ENCODE data around the gene GNG7. TPM values are rescaled to one million over a fixed set of nuclear protein-coding genes. Genes with fewer than 3 reads are reported as not detected.
A peak's percentile ranks its signal among the peaks of the same experiment; 100 is the strongest.
"Not testable (repeated sequence)": the region's sequence is repeated elsewhere in the genome, so short reads cannot be mapped to it uniquely, and the experiment has no call there.

GNG7 gene
- total RNA-seq, 4 donors from 2014 or later = 0.57 to 3.8 (median 1.6) TPM

DNA sequence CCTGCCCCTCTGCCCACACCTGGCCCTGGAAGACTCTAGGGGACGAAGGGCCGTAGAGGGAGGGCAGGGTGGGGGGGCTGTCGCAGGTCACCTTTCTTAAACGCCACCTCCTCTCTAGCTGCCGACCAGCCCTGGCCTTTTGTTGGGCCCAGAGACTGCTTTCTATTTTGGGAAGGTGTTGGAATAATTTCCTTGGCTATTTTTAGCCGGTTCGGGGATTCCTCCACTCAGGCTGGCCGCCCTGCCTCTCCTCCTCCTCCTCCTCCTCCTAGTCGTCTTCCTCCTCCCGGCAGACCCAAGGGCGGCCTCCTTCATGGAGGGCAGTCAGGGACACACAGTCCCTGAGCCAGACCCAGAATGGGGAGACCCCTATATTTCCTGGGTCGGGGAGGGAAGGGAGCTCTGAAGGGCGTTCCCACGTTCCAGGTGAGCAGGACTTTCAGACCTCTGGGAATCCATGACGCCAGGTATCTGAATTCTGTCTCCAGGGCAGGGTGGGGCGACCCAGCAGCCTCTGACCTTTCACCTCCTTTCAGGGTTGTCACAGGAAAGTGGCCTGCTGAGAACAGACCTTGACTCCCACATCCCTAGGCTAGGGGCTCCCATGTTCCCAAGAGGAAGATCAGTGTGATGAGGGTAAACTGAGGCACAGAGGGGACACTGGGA, 206.7 kb downstream of the GNG7 start:
- peak overlapping the region; percentile 77 to 90 (median 86) for H3K27ac ChIP-seq
- H3K4me1 ChIP-seq = peaks cover 24 to 63% (median 33%) of the 10 kb centered on the region in 3 donors
- TF ChIP-seq CTCF (IDR thresholded peaks at IDR 0.05) (no peak), POLR2A (IDR thresholded peaks at IDR 0.05) (no peak)
- H3K4me3 ChIP-seq = peak overlapping the region; percentile 34 to 70 (median 52)
- H3K36me3 ChIP-seq = no peaks in the 10 kb centered on the region
- peaks cover 0 to 2% (median 0%) of the 10 kb centered on the region in 4 donors for H3K27me3 ChIP-seq
- intact Hi-C loops (cut with DNase I) = no loop called here
- no peaks in the 10 kb centered on the region for H3K9me3 ChIP-seq
- no peak for DNase-seq
- 13 to 17% methylated on average over 10 to 14 of the region's 16 CpGs for WGBS, 2 donors

DNA sequence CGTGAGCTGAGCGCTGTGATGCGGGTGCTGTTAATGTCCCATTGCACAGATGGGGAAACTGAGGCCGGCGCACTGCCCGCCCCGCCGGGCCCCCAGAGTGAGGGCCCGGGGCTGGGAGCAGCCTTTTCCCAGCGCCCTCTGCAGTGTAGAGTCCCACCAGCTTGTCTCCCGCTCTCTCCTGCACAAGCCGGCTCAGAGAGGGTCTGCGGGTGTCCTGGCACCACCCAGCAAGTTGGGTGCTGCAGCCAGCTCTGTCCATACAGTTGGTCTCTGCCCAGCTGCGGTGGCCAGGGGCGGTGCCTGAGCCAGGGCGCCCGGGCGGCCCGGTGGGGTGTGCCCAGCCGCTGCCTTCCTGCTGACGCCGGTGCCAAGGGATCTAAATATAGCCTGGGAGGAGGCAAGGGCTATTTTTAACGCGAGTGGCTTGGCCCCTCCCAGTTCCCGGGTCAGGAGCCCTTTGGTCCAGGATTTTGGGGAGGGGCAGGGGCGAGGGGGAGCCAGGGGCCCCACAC, 207.3 kb downstream of the GNG7 start:
- no peak for DNase-seq
- intact Hi-C loops (cut with DNase I) = no loop called here
- WGBS, 2 donors = 0% methylated on average over 7 of the region's 26 CpGs; no CpG with 5 or more reads in 1 of the 2 donors

GRCh38 chr19:2494447-2495129, 207.9 kb downstream of the GNG7 start:
- Histone ChIP-seq H3K4me3 (peak overlapping the region; percentile 34 to 70 (median 52)), H3K9me3 (no peaks in the 10 kb centered on the region), H3K36me3 (no peaks in the 10 kb centered on the region), H3K4me1 (peaks cover 33 to 72% (median 42%) of the 10 kb centered on the region in 3 donors), H3K27ac (peak overlapping the region; percentile 77 to 90 (median 86)), H3K27me3 (peaks cover 0 to 4% (median 0%) of the 10 kb centered on the region in 4 donors)
- no peak for TF ChIP-seq CTCF (IDR thresholded peaks at IDR 0.05)
- TF ChIP-seq POLR2A (IDR thresholded peaks at IDR 0.05) = peak in 2 of 4 donors; percentile 39 to 51
- no peak for DNase-seq
- intact Hi-C loops (cut with DNase I) = loop anchor here (5.0 kb wide), 1 partner anchor 43 kb away; no protein-coding TSS in a partner anchor
- whole genome bisulfite sequencing, 2 donors = 12 to 22% methylated on average over 7 to 14 of the region's 72 CpGs

More for the DNA sequence above, 207.3 kb downstream of the GNG7 start:
- Histone ChIP-seq H3K4me3 (peak overlapping the region; percentile 34 to 70 (median 52)), H3K4me1 (peaks cover 30 to 66% (median 36%) of the 10 kb centered on the region in 3 donors), H3K27me3 (no peaks in the 10 kb centered on the region), H3K27ac (peak overlapping the region; percentile 77 to 90 (median 86)), H3K9me3 (no peaks in the 10 kb centered on the region), H3K36me3 (no peaks in the 10 kb centered on the region)
- TF ChIP-seq CTCF (IDR thresholded peaks at IDR 0.05) = no peak
- no peak for TF ChIP-seq POLR2A (IDR thresholded peaks at IDR 0.05)

DNA sequence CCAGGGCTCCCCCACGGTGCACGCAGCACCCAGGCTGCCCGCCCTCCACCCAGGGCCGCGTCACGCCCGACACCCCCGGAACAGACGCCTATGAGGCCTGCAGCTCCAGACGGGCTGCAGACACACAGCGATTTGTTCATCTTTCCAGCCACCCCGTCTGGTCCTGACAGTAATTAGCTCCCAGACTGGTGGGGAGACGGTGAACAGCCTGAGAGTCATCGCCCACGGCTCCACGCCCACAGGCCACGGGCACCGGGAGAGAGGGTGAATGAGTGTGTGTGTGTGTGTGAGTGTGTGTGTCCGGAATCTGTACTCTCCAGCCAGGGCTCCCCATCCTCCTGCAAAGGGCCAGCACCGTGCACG, 208.4 kb downstream of the GNG7 start:
- peak overlapping the region; percentile 77 to 90 (median 86) for H3K27ac ChIP-seq
- peaks cover 0 to 9% (median 0%) of the 10 kb centered on the region in 4 donors for H3K27me3 ChIP-seq
- H3K4me3 ChIP-seq = peak overlapping the region in 3 of 4 donors; percentile 47 to 70 (median 58)
- DNase-seq = no peak
- no peaks in the 10 kb centered on the region for H3K9me3 ChIP-seq
- intact Hi-C loops (cut with DNase I) = loop anchor here (5.0 kb wide), 1 partner anchor 43 kb away; no protein-coding TSS in a partner anchor
- no peaks in the 10 kb centered on the region for H3K36me3 ChIP-seq
- TF ChIP-seq CTCF (IDR thresholded peaks at IDR 0.05) (no peak), POLR2A (IDR thresholded peaks at IDR 0.05) (no peak)
- H3K4me1 ChIP-seq = peaks cover 38 to 74% (median 46%) of the 10 kb centered on the region in 3 donors
- 3% methylated on average over 9 of the region's 21 CpGs; no CpG with 5 or more reads in 1 of the 2 donors for WGBS, 2 donors

DNA sequence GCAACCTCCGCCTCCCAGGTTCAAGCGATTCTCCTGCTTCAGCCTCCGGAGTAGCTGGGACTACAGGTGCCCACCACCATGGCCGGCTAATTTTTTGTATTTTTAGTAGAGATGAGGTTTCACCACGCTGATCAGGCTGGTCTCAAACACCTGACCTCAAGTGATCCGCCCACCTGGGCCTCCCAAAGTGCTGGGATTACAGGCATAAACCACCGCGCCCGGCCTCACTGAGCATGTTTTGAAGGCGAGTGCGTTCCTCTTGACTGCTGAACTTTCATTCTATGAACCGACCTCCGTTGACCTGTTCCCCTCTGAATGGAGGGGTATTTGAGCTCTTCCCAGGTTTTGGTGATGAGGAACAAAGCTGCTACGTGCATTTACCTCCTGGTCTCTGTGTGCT, 209.0 kb downstream of the GNG7 start:
- Histone ChIP-seq H3K4me1 (peaks cover 45 to 74% (median 51%) of the 10 kb centered on the region in 3 donors), H3K27ac (peak overlapping the region in 1 of 4 donors; percentile 86), H3K27me3 (peaks cover 0 to 15% (median 0%) of the 10 kb centered on the region in 4 donors)
- DNase-seq, H3K4me3 ChIP-seq, H3K9me3 ChIP-seq, H3K36me3 ChIP-seq: not testable (repeated sequence)
- intact Hi-C loops (cut with DNase I) = loop anchor here (5.0 kb wide), 1 partner anchor 44 kb away; no protein-coding TSS in a partner anchor
- WGBS, 2 donors = 72 to 84% methylated on average over 13 to 14 of the region's 14 CpGs
